SK-N-MC (cell line): ENCODE measurements around the gene ECM1.

Experiments used
- DNase-seq: peaks from one replicate; pipeline ENCODE4 v3.0.0-alpha.2; 2011; ENCODE audit warnings: low read depth, low spot score
- H3K27ac ChIP-seq: fragments of 200-600 bp; sonication (generic); 2 replicates; pipeline ENCODE4 v1.5.1; 2016; ENCODE audit warnings: mixed run types
- H3K36me3 ChIP-seq: fragments of 200-600 bp; sonication (generic); 2 replicates; pipeline ENCODE4 v1.6.1; 2017; ENCODE audit warnings: antibody characterized with exemption, low read length, mixed read lengths; ENCODE audit not compliant: insufficient read depth
- H3K4me3 ChIP-seq: fragments of 200-600 bp; sonication (generic); 2 replicates; pipeline ENCODE4 v1.5.1; 2016
- H3K9ac ChIP-seq: fragments of 200-600 bp; sonication (generic); 2 replicates; pipeline ENCODE4 v1.8.0; 2017; ENCODE audit warnings: mixed run types, mixed read lengths; ENCODE audit not compliant: insufficient read length
- H3K9me3 ChIP-seq: fragments of 200-600 bp; sonication (generic); 2 replicates; pipeline ENCODE4 v1.6.1; 2017; ENCODE audit warnings: low read depth, mild to moderate bottlenecking, antibody characterized with exemption, low read length, moderate library complexity, mixed read lengths
- EZH2 ChIP-seq: fragments of 200-600 bp; sonication (generic); IDR thresholded peaks from one replicate; pipeline ENCODE4 v1.6.1; 2017; ENCODE audit warnings: antibody characterized with exemption
- FOXP2 ChIP-seq: optimal IDR thresholded peaks from 2 replicates; pipeline ENCODE3; 2011; ENCODE audit warnings: mild to moderate bottlenecking, moderate library complexity; ENCODE audit not compliant: insufficient read depth; ENCODE audit errors: extremely low read length, control extremely low read depth
- POLR2AphosphoS5 ChIP-seq: IDR thresholded peaks from 2 replicates; pipeline ENCODE4 v1.6.1; 2012; ENCODE audit warnings: mild to moderate bottlenecking, low read depth, low read length, borderline replicate concordance

ECM1 gene

GRCh38 chr1:150532860-150533259 lies 25.0 kb downstream of the ECM1 start:
- Histone ChIP-seq H3K36me3 (no peaks in the 10 kb centered on the region), H3K27ac (no peak overlapping the region), H3K4me3 (no peak overlapping the region), H3K9me3 (no peaks in the 10 kb centered on the region), H3K9ac (no peak overlapping the region)
- TF ChIP-seq EZH2 (no peak), FOXP2 (no peak), POLR2AphosphoS5 (no peak)
- no peak for DNase-seq

- no peak for TF ChIP-seq EZH2
- no peak for TF ChIP-seq POLR2AphosphoS5
- no peak for TF ChIP-seq FOXP2
- H3K27ac ChIP-seq: no peak overlapping the region
- DNase-seq: no peak
- no peaks in the 10 kb centered on the region for H3K9me3 ChIP-seq
- H3K36me3 ChIP-seq: no peaks in the 10 kb centered on the region
- no peak overlapping the region for H3K9ac ChIP-seq
- no peak overlapping the region for H3K4me3 ChIP-seq
Measured at GRCh38 chr1:150534002-150534401, 26.1 kb downstream of the ECM1 start.

- DNase-seq: no peak
- TF ChIP-seq EZH2: no peak
- no peak for TF ChIP-seq FOXP2
- TF ChIP-seq POLR2AphosphoS5: no peak
- H3K9me3 ChIP-seq: no peaks in the 10 kb centered on the region
- no peak overlapping the region for H3K4me3 ChIP-seq
- no peak overlapping the region for H3K9ac ChIP-seq
- H3K36me3 ChIP-seq: no peaks in the 10 kb centered on the region
- no peak overlapping the region for H3K27ac ChIP-seq
Measured at GRCh38 chr1:150535511-150536287, 27.8 kb downstream of the ECM1 start.

- Histone ChIP-seq H3K36me3 (no peaks in the 10 kb centered on the region), H3K27ac (no peak overlapping the region), H3K9ac (no peak overlapping the region), H3K9me3 (no peaks in the 10 kb centered on the region), H3K4me3 (no peak overlapping the region)
- DNase-seq: no peak
- TF ChIP-seq EZH2: no peak
- no peak for TF ChIP-seq POLR2AphosphoS5
- TF ChIP-seq FOXP2: no peak
Measured at GRCh38 chr1:150536836-150537731, 29.2 kb downstream of the ECM1 start.

- Histone ChIP-seq H3K36me3 (no peaks in the 10 kb centered on the region), H3K9me3 (no peaks in the 10 kb centered on the region), H3K9ac (no peak overlapping the region), H3K4me3 (no peak overlapping the region), H3K27ac (no peak overlapping the region)
- TF ChIP-seq FOXP2: no peak
- TF ChIP-seq EZH2: no peak
- TF ChIP-seq POLR2AphosphoS5: no peak
- DNase-seq: no peak
Measured at GRCh38 chr1:150537732-150538684, 30.1 kb downstream of the ECM1 start.

- no peak for DNase-seq
- no peak overlapping the region for H3K27ac ChIP-seq
- H3K36me3 ChIP-seq: no peaks in the 10 kb centered on the region
- H3K9ac ChIP-seq: peak overlapping the region; percentile 19
- no peaks in the 10 kb centered on the region for H3K9me3 ChIP-seq
- H3K4me3 ChIP-seq: no peak overlapping the region
- TF ChIP-seq FOXP2: no peak
- TF ChIP-seq EZH2: no peak
- TF ChIP-seq POLR2AphosphoS5: no peak
Measured at GRCh38 chr1:150543500-150544143, 35.7 kb downstream of the ECM1 start.

GRCh38 chr1:150544204-150544603 lies 36.3 kb downstream of the ECM1 start:
- no peak overlapping the region for H3K27ac ChIP-seq
- H3K9me3 ChIP-seq: no peaks in the 10 kb centered on the region
- peak overlapping the region; percentile 19 for H3K9ac ChIP-seq
- no peaks in the 10 kb centered on the region for H3K36me3 ChIP-seq
- TF ChIP-seq FOXP2: no peak
- no peak for TF ChIP-seq POLR2AphosphoS5
- no peak for TF ChIP-seq EZH2
- no peak overlapping the region for H3K4me3 ChIP-seq
- DNase-seq: no peak
